ENCODE results near the gene FAM170B.

DNA sequence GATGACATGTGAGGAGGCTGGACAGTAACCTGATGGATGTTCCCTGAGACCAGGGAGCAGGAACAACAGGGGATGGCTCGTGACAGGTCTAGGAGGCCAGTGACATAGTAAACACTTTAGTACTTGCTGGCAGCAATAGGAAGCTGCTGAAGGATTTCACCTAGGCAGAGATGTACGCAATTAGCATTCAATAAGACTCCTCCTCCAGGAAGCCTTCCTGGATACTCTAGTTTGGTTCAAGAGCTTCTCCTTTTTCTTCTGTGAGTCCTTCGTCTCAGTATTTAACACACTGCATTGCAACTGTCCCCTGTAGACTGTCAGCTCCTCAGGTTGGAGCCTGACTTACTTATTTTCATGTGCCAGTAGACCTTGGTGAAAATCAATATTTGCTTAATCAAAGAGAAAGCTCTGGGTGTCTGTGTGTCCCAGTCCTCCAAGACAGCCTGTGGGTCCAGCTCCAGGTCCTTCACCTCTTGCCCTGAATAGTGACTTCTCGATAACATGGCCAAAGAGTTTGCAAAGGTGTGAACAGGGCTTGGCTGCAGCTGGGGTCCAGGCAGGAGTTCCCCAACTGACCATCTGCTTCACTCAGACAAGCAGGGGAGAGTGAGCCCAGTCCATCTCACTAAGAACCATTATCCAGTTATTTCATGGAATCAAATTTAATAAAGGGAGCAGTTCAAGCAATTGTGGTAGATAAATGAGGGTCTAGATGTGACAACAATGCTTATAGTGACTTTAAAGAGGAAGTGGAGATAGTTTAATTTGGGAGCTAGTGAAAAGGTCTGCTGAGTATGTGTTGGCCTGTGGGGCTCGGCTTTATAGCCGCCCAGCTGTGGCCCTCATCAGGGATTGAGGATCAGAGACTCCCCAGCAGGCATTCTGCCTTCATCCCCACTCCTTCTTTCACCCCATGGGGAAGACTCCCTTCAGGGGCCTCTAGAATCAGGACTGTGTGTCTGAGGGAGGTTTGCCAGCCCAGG is 45.0 kb upstream of the FAM170B start:
- TF ChIP-seq, protein P1, sequence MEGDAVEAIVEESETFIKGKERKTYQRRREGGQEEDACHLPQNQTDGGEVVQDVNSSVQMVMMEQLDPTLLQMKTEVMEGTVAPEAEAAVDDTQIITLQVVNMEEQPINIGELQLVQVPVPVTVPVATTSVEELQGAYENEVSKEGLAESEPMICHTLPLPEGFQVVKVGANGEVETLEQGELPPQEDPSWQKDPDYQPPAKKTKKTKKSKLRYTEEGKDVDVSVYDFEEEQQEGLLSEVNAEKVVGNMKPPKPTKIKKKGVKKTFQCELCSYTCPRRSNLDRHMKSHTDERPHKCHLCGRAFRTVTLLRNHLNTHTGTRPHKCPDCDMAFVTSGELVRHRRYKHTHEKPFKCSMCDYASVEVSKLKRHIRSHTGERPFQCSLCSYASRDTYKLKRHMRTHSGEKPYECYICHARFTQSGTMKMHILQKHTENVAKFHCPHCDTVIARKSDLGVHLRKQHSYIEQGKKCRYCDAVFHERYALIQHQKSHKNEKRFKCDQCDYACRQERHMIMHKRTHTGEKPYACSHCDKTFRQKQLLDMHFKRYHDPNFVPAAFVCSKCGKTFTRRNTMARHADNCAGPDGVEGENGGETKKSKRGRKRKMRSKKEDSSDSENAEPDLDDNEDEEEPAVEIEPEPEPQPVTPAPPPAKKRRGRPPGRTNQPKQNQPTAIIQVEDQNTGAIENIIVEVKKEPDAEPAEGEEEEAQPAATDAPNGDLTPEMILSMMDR (IDR thresholded peaks at IDR 0.05; ENCODE audit: low read depth, low read length, poor library complexity, severe bottlenecking), result no peak
- TF ChIP-seq EZH2phosphoT487 (IDR thresholded peaks at IDR 0.05; ENCODE audit: borderline replicate concordance, low read length), result no peak
